Measurements from ENCODE around the gene PCDH12.

The PCDH12 gene

DNA sequence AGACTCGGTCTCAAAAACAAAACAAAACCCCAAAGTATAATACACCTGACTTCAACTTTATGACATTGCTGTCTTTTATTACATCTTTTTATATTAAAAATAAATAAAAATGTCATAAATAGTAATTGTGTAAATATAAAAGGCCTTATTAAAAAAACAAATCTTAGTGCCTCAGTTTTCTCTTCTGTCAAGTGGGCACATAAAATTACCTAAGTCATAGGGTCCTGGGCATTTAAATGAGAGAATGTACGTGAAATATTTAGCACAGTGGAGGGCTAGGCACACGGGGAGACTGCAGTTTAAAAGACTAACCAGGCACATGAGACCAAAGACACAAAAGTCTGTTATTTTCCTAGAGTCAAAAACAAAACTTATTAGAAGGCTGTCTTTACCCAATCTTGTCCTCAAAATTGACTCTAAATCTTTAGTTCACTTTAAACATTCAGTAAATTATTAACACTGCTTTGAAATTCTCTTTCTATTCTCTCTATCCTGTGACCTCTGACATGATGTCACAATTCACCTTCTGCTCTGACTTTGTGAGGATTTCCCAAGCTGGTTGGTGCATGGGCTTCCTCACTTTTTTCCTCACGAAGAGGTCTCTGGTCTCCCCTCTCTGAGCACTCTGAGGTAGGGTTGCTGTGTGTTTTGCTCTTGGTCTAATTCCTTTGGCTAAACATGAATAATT, 8.4 kb upstream of the PCDH12 start:
- no peak for DNase-seq

DNA sequence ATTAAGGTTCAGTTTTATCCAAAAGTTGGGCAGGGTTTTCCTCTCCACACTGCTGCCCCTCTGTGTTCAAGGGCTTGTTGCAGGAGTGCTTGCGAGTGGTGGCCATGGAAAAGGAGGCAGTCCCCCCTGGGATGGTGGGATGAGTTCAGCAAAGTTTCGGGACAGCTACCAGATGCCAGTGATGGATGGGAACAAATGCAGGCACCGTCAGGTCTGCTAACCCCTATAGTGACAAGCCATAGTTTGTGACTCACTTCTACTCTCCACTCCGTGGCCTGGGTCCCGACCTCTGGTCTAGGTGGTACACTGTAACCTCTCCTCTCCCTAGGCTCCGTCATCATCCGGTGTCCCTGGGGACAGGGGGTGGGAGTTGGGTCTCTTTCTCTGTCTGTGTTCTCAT, 7.1 kb upstream of the PCDH12 start:
- no peak for DNase-seq

DNA sequence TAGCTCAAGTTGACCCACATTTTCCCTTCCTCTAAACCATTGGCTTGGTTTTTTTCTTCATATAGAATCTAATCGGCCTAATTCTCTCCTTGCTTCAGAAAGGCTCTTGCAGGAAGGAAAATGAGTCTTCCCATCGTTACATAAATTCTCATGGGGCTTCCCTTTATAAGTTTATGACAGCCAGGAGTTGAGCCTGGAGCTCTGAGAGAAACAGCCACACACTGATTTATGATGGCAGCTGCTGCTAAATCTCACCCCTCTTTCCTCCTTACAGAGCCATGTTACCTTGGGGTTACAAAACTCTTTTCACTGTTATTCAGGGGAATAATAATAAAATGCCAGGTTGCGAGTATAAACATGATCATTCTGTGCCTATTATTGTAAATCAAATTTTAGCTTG, 5.7 kb upstream of the PCDH12 start:
- no peak for DNase-seq

DNA sequence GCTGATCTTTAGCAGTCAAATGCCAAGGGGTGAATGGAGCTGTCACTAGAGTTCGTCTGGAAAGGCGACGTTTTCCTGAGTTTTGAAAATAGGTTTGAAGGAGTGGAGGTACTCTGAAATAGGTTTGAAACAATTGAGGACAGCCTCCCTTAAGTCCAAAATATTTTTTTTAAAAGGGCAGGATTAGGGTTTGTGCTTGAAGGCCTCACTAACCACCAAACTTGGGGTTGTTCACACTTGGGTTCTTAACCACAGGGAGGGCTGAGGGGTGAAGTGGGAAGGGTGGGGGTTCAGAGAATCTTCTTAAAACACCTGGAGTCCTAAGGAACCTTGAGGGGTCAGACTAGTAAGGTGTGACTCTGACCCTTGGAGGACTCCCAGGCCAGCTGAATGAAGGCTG, 3.5 kb upstream of the PCDH12 start:
- DNase-seq: no peak

DNA sequence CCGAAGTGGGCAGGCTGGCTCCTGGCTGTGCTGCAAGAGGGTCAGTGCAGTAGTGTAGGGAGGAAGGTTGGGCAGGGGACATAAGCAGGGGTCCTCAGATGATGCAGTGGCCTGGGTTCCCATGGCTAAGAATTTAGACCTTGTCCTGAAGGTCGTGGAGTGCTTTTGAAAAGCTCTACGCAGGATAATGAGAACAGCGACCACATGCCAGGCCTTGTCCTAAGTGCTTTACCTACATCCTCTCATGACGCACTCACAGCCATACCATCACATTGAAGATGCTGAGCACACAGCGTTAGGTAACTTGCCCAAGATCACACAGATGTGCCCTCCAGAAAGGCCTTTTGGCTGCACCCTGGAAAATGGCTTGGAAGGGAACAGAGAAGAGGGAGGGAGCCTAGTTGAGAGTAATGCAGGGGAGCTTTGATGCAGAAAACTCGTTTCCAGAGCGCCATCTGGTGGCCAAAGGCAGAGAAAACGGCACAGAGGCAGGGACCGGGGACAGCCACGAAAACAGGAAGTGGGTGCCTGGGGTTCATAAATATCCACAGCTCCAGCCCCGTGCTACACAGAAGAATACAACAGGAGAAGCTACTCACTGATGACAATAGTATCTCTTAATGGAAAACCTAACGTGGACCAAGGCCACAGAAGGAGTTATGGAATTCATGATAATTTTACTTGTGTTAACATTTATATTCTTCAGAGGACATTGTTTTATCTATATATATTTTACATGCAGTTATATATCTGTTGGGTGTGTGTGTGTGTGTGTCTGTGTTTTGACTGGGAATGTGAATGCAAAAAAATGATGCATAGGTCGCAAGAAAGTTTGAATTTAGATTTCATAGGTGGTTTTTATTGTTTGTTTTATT, 2.7 kb upstream of the PCDH12 start:
- peak; percentile 84 for DNase-seq

DNA sequence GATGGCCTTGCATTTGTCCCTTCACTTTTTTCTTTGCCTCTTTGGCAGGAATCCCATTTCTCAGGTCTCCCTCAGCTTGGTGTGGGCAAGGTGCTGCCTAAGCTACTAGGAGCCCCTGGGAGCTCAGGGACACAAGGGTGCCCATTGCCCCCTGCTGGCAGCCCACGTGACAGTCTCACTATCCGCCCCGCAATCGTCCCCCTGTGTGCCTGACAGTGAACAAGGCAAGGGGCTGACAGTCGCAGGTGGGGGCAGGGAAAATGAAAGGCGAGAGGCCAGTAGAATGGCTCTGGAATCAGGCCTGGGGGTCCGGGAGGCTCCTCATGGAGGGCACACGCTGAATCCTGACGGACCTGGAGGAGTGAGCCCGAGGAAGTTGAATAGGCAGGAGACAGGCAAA, 2.0 kb upstream of the PCDH12 start:
- no peak for DNase-seq

DNA sequence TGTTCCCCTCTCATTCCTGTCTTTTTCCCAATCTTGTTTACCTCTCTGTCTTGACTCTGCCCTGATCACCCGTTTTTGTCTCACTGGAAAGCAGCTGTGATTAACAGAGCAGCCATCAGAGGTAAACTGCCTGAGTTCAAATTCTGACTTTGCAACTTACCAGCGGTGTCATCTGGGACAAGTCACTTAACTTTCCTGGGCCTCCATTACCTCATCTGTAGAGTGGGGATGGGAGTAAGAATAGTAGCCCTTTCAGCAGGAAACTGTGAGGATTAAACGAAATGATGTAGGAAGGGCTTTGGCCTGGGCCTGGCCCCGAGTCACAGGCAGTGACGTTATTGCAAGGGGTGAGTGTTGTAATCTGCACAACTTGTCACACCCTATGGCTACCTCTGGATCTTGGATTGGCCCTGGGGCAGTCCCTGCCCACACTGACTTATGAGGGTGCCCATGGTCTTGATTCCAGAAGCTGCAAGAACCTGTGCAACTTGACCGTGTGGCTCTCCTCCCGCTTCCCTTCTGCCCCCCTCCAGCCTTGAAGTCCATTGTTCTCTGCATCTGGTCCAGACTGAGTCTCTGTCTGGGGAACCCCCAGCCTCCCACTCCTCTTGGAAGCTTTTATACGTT, 657 bp upstream of the PCDH12 start:
- no peak for DNase-seq

DNA sequence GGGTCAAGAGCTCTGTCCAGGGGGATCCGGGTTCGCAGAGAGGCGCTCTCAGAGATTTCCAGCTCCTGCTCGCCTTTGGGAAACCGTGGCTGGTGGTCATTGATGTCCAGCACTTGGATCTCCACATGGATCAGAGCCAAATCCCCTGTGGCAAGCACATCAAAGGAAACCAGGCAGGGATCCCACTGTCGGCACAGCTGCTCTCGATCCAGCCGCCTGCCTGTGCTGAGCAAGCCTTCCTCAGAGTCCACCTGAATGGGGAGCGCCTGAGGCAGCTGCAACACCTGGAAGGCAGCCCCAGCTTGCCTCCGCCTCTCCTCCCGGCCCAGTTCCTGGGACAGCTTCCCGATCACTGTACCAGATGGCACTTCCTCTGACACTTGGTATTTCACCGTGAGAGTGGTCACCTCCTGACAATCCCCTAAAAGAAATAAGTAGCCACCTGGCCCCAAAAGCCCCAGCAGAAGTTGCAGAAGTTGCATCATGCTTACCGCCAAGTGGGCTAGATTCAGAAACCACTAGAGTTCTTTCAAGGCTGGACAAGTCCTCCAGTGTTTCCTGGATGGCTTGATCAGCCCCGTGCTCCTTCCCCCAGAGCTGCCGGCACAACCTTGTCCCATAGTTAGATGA, 520 bp downstream of the PCDH12 start:
- DNase-seq: no peak

DNA sequence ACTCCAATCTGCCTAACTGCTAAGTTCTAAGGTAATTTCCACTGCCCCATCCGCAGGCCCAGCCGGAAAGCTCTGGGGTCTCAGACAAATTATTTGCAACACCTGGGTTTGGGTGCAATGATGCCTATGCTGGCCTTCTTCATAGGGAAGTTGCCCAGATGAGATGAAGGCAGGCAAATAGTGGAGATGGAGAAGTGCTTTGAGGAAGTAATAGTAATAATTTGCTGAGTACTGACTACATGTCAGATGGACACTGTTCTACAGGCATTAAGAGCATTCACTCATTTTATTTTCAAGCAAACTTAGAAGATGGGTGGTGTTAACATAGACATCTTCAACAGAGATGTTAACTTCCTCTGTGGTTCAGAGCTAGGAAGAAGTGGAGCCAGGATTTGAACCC, 3.8 kb downstream of the PCDH12 start:
- DNase-seq: no peak

DNA sequence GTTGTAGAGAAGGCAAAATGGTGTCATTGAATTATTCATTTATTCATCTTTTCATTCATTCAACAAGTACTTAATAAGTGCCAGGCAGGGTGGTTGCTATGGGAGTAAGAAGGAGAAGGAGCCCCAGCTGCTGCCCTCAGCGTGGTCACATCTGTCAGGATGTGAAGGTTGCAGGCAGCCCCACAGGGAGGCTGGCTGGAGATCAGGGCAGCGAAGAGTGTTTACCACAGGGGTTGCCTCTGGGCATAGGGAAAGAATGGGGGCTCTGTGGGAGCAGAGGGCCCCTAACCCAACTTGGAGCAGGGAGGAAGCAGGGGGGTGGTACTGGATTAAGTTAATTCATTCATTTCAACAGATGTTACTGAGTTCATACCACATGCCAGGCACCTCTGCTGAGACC, 6.0 kb downstream of the PCDH12 start:
- DNase-seq: no peak

DNA sequence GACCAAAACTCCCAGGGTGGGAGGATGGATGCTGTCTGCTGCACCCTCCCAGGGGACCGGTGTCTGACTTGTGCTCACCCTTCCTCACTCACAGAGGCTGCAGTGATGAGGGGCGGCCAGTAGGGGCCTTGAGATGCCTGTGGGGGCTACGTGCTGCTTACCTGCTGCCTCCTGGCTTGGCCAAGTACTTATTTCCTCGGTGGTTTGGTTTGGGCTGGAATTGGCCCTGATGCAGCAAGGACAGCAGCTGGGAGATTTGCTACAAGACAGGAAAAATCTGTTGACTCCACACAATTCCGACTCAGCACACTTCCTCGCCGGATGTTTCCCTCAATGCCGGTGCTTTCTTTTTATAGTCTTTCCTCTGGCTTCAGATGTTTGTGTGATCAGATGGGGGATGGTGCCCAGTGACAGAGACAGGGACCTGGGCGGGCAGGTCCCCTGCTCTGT, 6.6 kb downstream of the PCDH12 start:
- DNase-seq: no peak

DNA sequence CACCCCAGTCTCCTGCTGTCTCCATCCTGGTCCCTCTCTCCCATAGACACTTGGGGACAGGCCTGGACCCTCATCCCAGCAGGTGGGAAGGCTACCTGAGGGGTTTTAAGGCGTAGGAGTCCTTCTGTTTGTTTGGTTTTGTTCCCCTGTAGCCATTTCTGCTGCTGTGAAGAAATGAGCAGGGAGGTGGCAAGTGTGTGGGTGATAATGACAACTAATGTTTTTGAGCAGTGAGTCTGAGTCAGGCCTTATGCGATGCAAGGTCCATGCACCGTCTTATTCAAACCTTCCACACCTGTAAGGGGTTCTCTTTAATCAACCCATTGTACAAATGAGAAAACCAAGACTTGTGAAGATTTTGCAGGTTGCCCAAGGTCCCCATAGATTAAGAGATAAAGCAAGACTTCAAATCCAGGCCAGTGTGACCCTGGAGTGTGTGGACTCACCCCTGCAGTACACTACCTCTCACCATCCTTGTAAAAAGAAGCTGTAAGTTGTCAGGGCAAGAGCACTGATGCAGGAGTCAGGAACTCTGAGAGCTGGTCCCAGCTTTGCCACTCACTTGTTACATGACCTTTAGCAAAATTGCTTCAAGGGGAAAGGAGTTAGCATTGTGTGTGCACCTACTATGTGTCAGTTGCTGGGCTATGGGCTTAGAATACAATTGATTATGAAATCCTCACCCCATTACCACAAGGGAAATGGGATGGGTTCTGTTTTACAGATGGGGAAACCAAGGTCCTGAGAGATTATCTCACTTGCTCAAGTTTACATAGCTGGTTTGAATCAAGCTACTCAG, 7.6 kb downstream of the PCDH12 start:
- DNase-seq: no peak

DNA sequence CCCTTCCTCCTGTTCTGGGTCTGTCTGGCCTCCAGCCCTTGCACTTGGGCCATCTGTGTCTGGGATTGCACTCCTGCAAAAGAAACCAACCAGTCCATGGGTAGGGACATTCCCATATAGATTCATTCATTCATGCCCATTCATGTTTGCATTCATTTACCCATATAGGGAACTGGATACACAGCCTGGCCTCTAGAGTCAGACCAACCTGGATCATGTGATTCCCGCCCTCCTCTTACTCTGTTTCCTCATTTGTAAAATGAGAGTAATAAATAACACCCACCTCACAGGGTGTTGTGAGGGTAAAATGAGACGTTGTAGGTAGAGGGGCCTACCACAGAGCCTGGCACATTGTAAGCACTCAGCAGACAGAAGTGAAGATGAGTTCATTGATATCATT, 8.5 kb downstream of the PCDH12 start:
- DNase-seq: no peak

DNA sequence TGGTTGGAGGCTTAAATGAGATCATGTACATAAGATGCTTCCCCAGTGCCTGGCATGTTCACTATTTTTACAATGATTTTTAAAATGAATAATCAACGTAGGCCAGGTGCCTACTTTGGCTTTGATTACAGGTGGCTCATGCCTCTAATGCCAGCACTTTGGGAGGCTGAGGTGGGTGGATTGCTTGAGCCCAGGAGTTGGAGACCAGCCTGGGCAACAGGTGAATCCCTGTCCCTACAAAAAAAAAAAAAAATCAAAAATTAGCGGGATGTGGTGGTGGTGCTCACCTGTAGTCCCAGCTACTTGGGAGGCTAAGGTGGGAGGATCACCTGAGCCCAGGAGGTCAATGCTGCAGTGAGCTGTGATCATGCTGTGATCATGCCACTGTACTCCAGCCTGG, 9.2 kb downstream of the PCDH12 start:
- DNase-seq: no peak

DNA sequence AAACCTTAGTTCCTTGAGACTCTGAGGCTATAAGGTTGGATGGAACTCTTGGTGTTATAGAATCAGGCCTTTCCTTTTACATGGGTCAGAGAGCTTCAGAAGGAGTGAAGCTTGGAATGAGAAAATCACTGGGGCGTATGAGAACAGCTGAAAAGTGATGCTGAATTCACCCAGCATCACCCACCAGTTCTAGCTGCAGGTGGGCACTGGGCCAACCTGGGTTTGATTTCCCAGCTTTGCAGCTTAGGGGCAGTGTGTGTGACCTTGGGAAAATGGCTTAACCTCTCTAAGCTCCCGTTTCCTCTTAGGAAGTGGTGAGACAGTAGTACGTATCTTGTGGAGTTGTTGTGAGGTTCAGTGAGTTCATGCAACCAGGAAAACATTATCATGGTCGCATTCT, 10.7 kb downstream of the PCDH12 start:
- DNase-seq: no peak

DNA sequence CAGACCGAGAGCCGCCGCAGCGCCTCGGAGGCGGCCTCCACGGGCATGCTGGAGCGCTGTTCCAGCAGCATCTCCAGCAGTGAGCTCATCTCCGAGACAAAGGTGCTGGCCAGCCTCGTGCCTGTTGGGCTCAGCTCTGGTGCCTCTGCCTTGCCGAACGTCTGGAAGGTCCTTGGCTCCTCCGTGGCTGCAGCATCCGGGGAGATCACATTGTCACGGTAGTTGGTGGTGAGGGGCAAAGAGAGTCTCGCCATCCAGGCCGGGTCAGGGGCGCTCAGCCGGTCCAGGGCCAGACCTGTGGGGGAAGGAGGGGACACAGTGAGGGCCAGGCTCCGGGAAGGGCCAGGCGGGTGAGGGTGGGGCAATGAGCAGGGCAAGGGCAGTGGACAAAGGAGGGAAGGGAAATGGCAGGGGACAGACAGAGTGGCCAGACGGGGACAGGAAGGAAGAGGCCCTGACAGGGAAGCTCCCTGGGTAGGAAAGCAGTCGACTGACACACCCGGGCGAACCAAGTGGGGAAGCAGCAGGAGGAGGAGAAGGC, 12.4 kb downstream of the PCDH12 start:
- DNase-seq: no peak

DNA sequence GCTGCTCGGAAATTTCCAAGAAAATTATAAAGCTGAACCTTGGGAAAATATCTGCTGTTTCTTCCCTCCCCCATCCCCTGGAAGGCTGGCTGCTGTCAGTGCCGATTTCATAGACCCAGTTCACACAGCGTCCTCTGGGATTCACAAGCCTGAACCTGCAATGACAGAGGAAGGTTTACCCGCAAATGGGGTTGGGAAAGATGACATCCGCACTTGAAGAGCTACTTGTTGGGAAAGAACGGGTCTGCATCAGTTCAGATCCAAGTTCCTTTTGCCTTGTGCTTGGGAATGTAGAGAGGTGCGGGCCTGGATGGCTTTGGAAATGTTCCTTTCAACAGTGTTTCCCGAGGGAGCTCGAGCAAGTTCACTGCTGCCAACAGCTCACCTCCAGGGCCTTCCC, 13.9 kb downstream of the PCDH12 start:
- no peak for DNase-seq

DNA sequence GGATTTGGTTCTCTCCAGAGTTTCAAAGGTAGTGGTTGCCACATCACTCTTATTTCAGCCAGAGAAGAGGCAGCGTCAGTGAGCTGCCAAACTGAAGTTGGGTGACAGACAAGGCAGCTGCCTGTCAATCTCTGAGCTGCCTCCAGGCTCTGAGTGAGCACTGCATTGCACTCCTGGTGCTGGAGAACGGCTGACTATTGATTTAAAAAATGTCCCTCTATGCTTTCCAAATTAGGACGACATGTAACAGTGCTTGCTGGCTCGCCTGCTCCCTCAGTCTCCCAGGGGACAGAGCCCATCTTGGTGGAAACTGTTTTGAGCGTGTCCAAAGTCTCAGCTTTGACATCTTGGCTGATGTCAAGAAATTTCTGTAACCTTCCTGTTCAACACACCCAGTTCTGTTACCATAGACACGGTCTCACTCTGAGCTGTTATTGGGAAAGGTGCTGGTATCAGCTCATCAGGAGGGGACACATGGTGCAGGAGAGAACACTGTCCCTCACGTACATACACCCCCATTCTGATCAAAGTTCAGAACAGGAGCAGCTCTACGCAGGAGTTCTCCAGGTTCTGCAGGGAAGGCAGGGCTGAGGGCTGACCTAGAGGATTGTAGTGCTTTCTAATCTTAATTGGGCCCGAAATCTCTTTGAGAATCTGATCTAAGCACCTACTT, 15.7 kb downstream of the PCDH12 start:
- no peak for DNase-seq

DNA sequence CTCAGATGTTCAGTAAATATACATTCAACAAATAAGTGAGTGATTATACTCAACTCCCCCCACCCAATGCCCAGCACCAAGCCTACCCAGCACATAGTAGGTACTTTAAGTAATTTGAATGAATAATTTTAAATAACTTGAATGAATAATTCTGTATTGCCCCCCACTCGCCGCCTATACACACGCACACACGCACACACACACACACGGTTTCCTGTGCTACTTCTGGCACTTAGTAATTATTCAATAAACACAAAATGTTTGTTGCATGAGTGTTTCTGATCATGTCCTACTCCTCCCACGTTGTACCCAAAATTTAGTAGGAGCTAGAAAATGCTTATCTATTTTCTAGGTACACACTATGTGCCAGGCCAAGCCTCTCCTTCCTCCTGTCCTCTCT, 16.2 kb downstream of the PCDH12 start:
- no peak for DNase-seq

DNA sequence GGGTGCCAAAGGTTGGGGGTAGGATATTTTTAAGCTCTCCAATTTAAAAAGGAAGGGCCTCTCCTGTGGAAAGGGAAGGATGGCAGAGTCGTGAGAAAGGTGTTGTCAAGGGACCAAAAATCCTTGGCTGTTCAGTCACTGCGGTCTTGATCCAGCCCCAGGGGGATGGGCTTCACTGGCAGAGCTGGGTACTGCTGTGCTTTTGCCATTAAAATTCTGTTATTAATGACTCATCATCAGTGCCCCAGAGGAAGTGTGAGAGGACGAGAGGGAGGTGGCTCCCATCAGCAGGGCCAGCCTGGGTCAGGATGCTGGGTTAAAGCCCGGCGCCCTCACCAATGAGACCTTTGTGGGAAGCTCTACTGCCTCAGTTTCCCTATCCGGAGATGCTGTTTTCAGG, 16.7 kb downstream of the PCDH12 start:
- no peak for DNase-seq

DNA sequence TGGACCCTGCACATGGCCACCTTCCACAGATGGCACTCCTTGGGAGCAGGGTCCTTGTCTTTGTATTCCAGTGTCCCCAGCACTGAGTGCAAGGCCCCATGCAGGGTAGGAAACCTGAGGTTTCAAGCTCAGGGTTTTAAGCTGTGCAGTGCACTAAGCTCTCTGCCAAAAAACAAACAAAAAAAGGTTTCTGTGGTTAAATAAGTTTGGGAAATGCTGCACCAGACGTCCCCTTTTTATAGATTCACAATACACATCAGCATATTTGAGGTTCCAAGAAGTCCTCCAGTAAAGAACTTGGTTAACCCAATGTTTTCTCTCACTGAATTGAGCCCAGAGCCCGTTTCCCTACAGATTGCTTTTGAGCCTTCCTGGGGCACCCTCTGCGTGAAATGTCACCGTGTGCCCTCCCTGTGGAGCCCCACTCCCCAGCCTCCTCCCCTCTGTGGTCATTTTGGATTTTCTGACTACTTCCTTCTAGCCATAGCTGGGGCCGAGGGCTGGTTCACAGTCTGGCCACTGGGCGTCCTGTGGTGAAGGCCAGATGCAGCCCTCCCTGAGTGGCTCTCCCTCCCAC, 17.2 kb downstream of the PCDH12 start:
- DNase-seq: no peak
